Caco-2 (cell line): ENCODE data around the gene SEC14L5. TPM values are rescaled to one million over a fixed set of nuclear protein-coding genes. Genes with fewer than 3 reads are reported as not detected.

ENCODE experiments used
- BruUV-seq: library from RNA; stranded (reverse); fragments of 400-500 nt; replicated peaks from 2 replicates; lab custom pipeline; 2021; lab: Mats Ljungman, UMichigan
- CTCF ChIA-PET: fragments of 300-600 bp; sonication (Branson Sonifier 250); formaldehyde crosslinking; loops from one replicate; lab custom pipeline; 2022; ENCODE audit warnings: antibody characterized with exemption; lab: Charles Lee
- POLR2A ChIA-PET: fragments of 300-600 bp; sonication (Branson Sonifier 250); formaldehyde crosslinking; loops from one replicate; lab custom pipeline; 2022; ENCODE audit warnings: antibody characterized with exemption; lab: Charles Lee
- DNase-seq, 2 experiments: peaks; one replicate each; pipeline versions ENCODE4 v3.0.0 to v3.0.0-alpha.2; 2020 to 2022
- H3K27me3 ChIP-seq: replicated peaks from 2 replicates; pipeline ENCODE4 v1.6.0; 2011; ENCODE audit warnings: low read length; ENCODE audit not compliant: control insufficient read depth, insufficient read depth
- H3K36me3 ChIP-seq: 2 replicates; pipeline ENCODE4 v1.5.1; 2011; ENCODE audit warnings: low read length; ENCODE audit not compliant: control insufficient read depth, insufficient read depth
- H3K4me1 ChIP-seq: fragments of 250-450 bp; sonication (Bioruptor Pico); 2 replicates; pipeline ENCODE4 v1.5.1; 2020; ENCODE audit warnings: mild to moderate bottlenecking
- H3K4me3 ChIP-seq: 2 replicates; pipeline ENCODE4 v1.5.1; 2011; ENCODE audit warnings: low read depth, mild to moderate bottlenecking, control low read depth, low read length
- H3K9me3 ChIP-seq: fragments of 250-450 bp; sonication (Bioruptor Pico); 2 replicates; pipeline ENCODE4 v1.5.1; 2020; ENCODE audit warnings: mild to moderate bottlenecking, moderate library complexity
- H3K27ac Mint-ChIP-seq: one replicate; pipeline ENCODE4 v1.8.0; 2022; ENCODE audit warnings: mixed read lengths; ENCODE audit not compliant: unreplicated experiment
- H3K27me3 Mint-ChIP-seq: one replicate; pipeline ENCODE4 v1.8.0; 2022; ENCODE audit warnings: mixed read lengths; ENCODE audit not compliant: insufficient read depth, unreplicated experiment
- H3K36me3 Mint-ChIP-seq: one replicate; pipeline ENCODE4 v1.8.0; 2022; ENCODE audit warnings: mild to moderate bottlenecking, mixed read lengths; ENCODE audit not compliant: insufficient read depth, unreplicated experiment
- H3K4me1 Mint-ChIP-seq: one replicate; pipeline ENCODE4 v1.8.0; 2022; ENCODE audit warnings: low read depth, mixed read lengths; ENCODE audit not compliant: unreplicated experiment
- H3K4me3 Mint-ChIP-seq: one replicate; pipeline ENCODE4 v1.8.0; 2022; ENCODE audit warnings: mild to moderate bottlenecking, moderate library complexity, mixed read lengths; ENCODE audit not compliant: unreplicated experiment
- H3K9me3 Mint-ChIP-seq: one replicate; pipeline ENCODE4 v1.8.0; 2022; ENCODE audit warnings: mixed read lengths; ENCODE audit not compliant: unreplicated experiment
- intact Hi-C: fragments of 100-400 bp; cut with micrococcal nuclease; formaldehyde crosslinking; loops from one replicate; pipeline ENCODE4 v1.10.0; 2022; ENCODE audit not compliant: unreplicated experiment
- total RNA-seq: library from RNA; stranded (reverse); gene quantifications from 2 replicates; pipeline ENCODE4 v1.2.3, GENCODE V29; 2022
- TF ChIP-seq, protein P1 (sequence below), 2 experiments: fragments of 200-600 bp in 1 of 2; IDR thresholded peaks; 1 replicate in 1 of 2; 2 replicates in 1 of 2; pipeline versions ENCODE4 v1.5.1 to v1.8.0; 2011 to 2022; ENCODE audit warnings: antibody characterized with exemption in 1 of 2, control low read depth in 1 of 2, inconsistent platforms in 1 of 2, low read depth in 1 of 2, low read length in 1 of 2, mild to moderate bottlenecking in 1 of 2, moderate library complexity in 1 of 2; ENCODE audit not compliant: insufficient read depth in 1 of 2, severe bottlenecking in 1 of 2, unreplicated experiment in 1 of 2

Gene SEC14L5
- total RNA-seq, 1 experiment from 2014 or later, result 0.14 TPM

DNA sequence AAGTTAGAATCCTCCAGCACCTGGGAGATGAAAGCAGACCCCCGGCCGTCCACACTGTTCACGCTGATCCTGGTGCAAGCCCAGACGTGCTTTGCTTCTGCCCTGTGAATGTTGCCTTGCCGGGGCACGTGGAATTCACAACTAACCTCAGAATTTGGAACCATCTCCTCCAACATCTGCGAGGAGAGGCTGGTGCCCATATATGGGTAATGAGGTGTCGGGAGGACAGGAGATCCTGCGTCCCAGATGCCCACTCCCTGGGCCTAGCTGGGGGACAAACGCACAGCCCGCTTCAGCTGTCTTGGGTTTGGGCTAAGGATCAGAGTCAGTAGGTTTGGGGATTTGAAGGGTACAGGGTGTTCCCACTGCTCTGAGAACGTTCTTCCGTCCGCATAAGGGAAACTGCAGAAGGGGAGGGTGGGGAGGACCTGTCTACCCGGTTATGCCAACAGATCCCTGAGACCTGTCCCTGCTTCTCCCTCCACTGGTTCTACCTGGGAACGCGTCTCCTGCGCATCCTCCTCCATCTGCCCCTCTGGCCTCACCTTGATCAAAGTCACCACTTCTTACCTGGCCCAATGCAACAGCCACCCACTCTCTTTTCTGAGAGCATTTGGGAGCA is 35.3 kb upstream of the SEC14L5 start:
- no peak for DNase-seq
- peaks cover 55% of the 10 kb centered on the region for H3K4me1 ChIP-seq
- H3K4me3 Mint-ChIP-seq, result peak overlapping the region; percentile 29
- TF ChIP-seq, protein P1, sequence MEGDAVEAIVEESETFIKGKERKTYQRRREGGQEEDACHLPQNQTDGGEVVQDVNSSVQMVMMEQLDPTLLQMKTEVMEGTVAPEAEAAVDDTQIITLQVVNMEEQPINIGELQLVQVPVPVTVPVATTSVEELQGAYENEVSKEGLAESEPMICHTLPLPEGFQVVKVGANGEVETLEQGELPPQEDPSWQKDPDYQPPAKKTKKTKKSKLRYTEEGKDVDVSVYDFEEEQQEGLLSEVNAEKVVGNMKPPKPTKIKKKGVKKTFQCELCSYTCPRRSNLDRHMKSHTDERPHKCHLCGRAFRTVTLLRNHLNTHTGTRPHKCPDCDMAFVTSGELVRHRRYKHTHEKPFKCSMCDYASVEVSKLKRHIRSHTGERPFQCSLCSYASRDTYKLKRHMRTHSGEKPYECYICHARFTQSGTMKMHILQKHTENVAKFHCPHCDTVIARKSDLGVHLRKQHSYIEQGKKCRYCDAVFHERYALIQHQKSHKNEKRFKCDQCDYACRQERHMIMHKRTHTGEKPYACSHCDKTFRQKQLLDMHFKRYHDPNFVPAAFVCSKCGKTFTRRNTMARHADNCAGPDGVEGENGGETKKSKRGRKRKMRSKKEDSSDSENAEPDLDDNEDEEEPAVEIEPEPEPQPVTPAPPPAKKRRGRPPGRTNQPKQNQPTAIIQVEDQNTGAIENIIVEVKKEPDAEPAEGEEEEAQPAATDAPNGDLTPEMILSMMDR (IDR thresholded peaks at IDR 0.05; ENCODE audit: insufficient read depth in 1 of 2, low read depth in 1 of 2, low read length in 1 of 2, severe bottlenecking in 1 of 2, unreplicated experiment in 1 of 2), result no peak
- ChIA-PET POLR2A (no interaction called here), CTCF (no interaction called here)
- peaks cover 9% of the 10 kb centered on the region for H3K9me3 Mint-ChIP-seq
- intact Hi-C loops, result no loop called here
- BruUV-seq, result no TSS peak
- peaks cover 31% of the 10 kb centered on the region for H3K4me1 Mint-ChIP-seq
- H3K27ac Mint-ChIP-seq, result peak overlapping the region; percentile 61
- no peaks in the 10 kb centered on the region for H3K27me3 Mint-ChIP-seq
- H3K36me3 ChIP-seq, result peaks cover under 1% of the 10 kb centered on the region; the same call in 1 of the 2 replicates
- H3K36me3 Mint-ChIP-seq, result peaks cover 44% of the 10 kb centered on the region
- H3K4me3 ChIP-seq, result no peak overlapping the region
- peaks cover 10% of the 10 kb centered on the region; the same call in 1 of the 2 replicates for H3K9me3 ChIP-seq
- H3K27me3 ChIP-seq, result no peaks in the 10 kb centered on the region

DNA sequence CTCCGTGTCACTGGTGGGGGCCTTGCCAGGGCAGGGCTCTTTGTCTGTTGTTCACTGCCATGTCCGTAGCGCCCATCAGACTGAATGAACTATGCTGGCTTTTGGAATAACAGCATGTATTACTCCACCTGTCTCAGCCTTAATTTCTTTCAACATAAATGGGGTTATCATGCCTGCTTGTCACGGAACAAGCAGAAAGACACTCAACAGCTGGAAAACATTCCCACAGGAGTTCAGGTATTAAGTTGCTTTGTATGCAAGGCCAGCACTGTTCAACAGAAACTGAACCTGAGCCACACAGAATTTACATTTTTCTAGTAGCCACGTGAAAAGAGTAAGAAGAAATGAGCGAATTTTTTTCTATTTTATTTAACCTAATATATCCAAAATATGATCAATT is 34.3 kb upstream of the SEC14L5 start:
- Histone ChIP-seq H3K9me3 (peaks cover 16% of the 10 kb centered on the region; the same call in 1 of the 2 replicates), H3K36me3 (peaks cover 2% of the 10 kb centered on the region; the same call in 1 of the 2 replicates), H3K4me1 (peaks cover 46% of the 10 kb centered on the region), H3K27me3 (no peaks in the 10 kb centered on the region), H3K4me3 (no peak overlapping the region)
- CTCF ChIA-PET, result no interaction called here
- POLR2A ChIA-PET, result no interaction called here
- TSS peak; percentile 5 for BruUV-seq
- H3K27me3 Mint-ChIP-seq, result no peaks in the 10 kb centered on the region
- H3K9me3 Mint-ChIP-seq, result peaks cover 9% of the 10 kb centered on the region
- intact Hi-C loops, result no loop called here
- peaks cover 31% of the 10 kb centered on the region for H3K4me1 Mint-ChIP-seq
- H3K36me3 Mint-ChIP-seq, result peaks cover 42% of the 10 kb centered on the region
- H3K4me3 Mint-ChIP-seq, result no peak overlapping the region
- H3K27ac Mint-ChIP-seq, result peak overlapping the region; percentile 98
- no peak for DNase-seq
- TF ChIP-seq, protein P1 (IDR thresholded peaks at IDR 0.05; ENCODE audit: insufficient read depth in 1 of 2, low read depth in 1 of 2, low read length in 1 of 2, severe bottlenecking in 1 of 2, unreplicated experiment in 1 of 2), result no peak

DNA sequence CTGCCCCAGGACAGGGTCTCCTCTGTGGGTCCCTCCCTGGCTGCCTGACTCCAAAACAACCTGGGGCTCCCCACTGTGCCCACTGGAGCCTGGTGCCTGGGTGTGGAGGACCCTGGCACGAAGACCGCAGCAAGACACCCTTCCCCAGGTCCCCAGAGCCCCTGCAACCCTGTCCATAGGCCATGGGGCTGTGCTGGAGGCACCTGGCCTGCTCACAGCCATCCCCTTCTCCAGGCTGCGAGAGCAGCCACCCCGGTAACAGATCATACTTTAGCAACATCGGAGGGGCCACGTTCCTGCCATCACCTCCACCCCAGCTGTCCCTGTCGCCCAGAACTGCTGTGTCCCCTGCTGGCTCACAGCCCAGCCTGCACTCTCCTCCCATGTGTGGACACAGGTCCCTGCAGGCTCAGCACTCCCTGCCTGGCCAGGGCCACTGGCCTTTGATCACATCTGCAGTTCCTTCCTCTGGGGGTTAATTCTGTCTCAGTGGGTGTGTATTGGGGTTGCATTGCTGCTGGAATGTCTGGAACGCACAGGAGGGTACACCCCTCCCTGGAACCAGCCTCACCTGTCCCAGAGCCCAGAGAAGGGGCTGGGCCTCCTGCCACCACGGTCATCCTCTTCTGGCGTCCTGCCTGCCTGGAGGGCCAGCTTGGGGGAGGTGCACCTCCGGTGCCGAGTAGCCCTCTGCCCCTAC is 33.4 kb upstream of the SEC14L5 start:
- Histone ChIP-seq H3K4me3 (no peak overlapping the region), H3K36me3 (peaks cover 2% of the 10 kb centered on the region; the same call in 1 of the 2 replicates), H3K9me3 (peaks cover 16% of the 10 kb centered on the region; the same call in 1 of the 2 replicates), H3K4me1 (peaks cover 37% of the 10 kb centered on the region), H3K27me3 (no peaks in the 10 kb centered on the region)
- Mint-ChIP-seq H3K27ac (peak overlapping the region; percentile 98), H3K4me3 (peak overlapping the region; percentile 65), H3K27me3 (no peaks in the 10 kb centered on the region), H3K4me1 (peaks cover 26% of the 10 kb centered on the region), H3K36me3 (peaks cover 48% of the 10 kb centered on the region), H3K9me3 (peaks cover 9% of the 10 kb centered on the region)
- ChIA-PET POLR2A (interaction anchor here (1.0 kb wide), 1 partner anchor 11 kb away, joined by 3 read pairs; no protein-coding TSS in a partner anchor), CTCF (no interaction called here)
- TF ChIP-seq, protein P1 (IDR thresholded peaks at IDR 0.05; ENCODE audit: insufficient read depth in 1 of 2, low read depth in 1 of 2, low read length in 1 of 2, severe bottlenecking in 1 of 2, unreplicated experiment in 1 of 2), result peak in 1 of 2 experiments; percentile 64
- intact Hi-C loops, result loop anchor here (1.0 kb wide), 1 partner anchor 12 kb away; no protein-coding TSS in a partner anchor
- DNase-seq, result peak; percentile 91 to 95
- BruUV-seq, result no TSS peak
